WTC11 (cell line): ENCODE results near the gene SLC25A51. TPM values are rescaled to one million over a fixed set of nuclear protein-coding genes. Genes with fewer than 3 reads are reported as not detected.

Experiments used
- ATAC-seq: fragments of 200-7000 bp; cut with Tn5 transposase; 2 replicates; pipeline ENCODE4 v1.10.0; 2021; ENCODE audit warnings: mild to moderate bottlenecking, moderate library complexity
- CTCF ChIA-PET: fragments of 300-600 bp; sonication (Branson Sonifier 250); formaldehyde crosslinking; loops from one replicate; lab custom pipeline; 2021; ENCODE audit warnings: antibody characterized with exemption; lab: Charles Lee
- POLR2A ChIA-PET: fragments of 350-600 bp; sonication (Branson Sonifier 250); formaldehyde crosslinking; loops from one replicate; lab custom pipeline; 2021; ENCODE audit warnings: antibody characterized with exemption; lab: Charles Lee
- DNase-seq: peaks from one replicate; pipeline ENCODE4 v3.0.0; 2021; ENCODE audit warnings: low spot score
- H3K27ac Mint-ChIP-seq: 2 replicates; pipeline ENCODE4 v1.8.0; 2021; ENCODE audit warnings: mixed read lengths
- H3K27me3 Mint-ChIP-seq: 2 replicates; pipeline ENCODE4 v1.8.0; 2021; ENCODE audit warnings: low read depth, mild to moderate bottlenecking, moderate library complexity, mixed read lengths
- H3K36me3 Mint-ChIP-seq: 2 replicates; pipeline ENCODE4 v1.8.0; 2021; ENCODE audit warnings: mixed read lengths
- H3K4me1 Mint-ChIP-seq: 2 replicates; pipeline ENCODE4 v1.8.0; 2022; ENCODE audit warnings: mixed read lengths
- H3K4me3 Mint-ChIP-seq: 2 replicates; pipeline ENCODE4 v1.8.0; 2021; ENCODE audit warnings: mild to moderate bottlenecking, moderate library complexity, mixed read lengths
- H3K9me3 Mint-ChIP-seq: 2 replicates; pipeline ENCODE4 v1.8.0; 2021; ENCODE audit warnings: mixed read lengths
- CBFB ChIP-seq: sonication (generic); formaldehyde crosslinking; IDR thresholded peaks from 2 replicates; pipeline ENCODE4 v1.8.1; 2022; ENCODE audit warnings: mild to moderate bottlenecking, low read depth, missing genetic modification reagents
- CDX4 ChIP-seq: fragments of 250-450 bp; sonication (Bioruptor Pico); IDR thresholded peaks from 2 replicates; pipeline ENCODE4 v1.9.0; 2021; ENCODE audit warnings: moderate library complexity, mild to moderate bottlenecking, inconsistent platforms, borderline replicate concordance
- CREM ChIP-seq: sonication (generic); formaldehyde crosslinking; IDR thresholded peaks from 2 replicates; pipeline ENCODE4 v1.8.1; 2022; ENCODE audit warnings: mild to moderate bottlenecking, missing genetic modification reagents, moderate library complexity
- ERG ChIP-seq: fragments of 250-450 bp; sonication (Bioruptor Pico); IDR thresholded peaks from 2 replicates; pipeline ENCODE4 v1.8.0; 2021; ENCODE audit warnings: mild to moderate bottlenecking
- FOXJ3 ChIP-seq: sonication (generic); formaldehyde crosslinking; IDR thresholded peaks from 2 replicates; pipeline ENCODE4 v1.9.0; 2021; ENCODE audit warnings: missing genetic modification reagents, mild to moderate bottlenecking, borderline replicate concordance
- GTF2I ChIP-seq: fragments of 250-450 bp; sonication (Bioruptor Pico); conservative IDR thresholded peaks from 2 replicates; pipeline ENCODE4 v1.4.0; 2021; ENCODE audit warnings: mild to moderate bottlenecking
- HMGA2 ChIP-seq: fragments of 250-450 bp; sonication (Bioruptor Pico); IDR thresholded peaks from 2 replicates; pipeline ENCODE4 v1.4.0; 2021; ENCODE audit warnings: mild to moderate bottlenecking, moderate library complexity
- HMGXB4 ChIP-seq: sonication (generic); formaldehyde crosslinking; IDR thresholded peaks from 2 replicates; pipeline ENCODE4 v1.8.1; 2023; ENCODE audit warnings: mild to moderate bottlenecking, moderate library complexity, missing genetic modification reagents
- JAZF1 ChIP-seq: fragments of 250-450 bp; sonication (Bioruptor Pico); IDR thresholded peaks from 2 replicates; pipeline ENCODE4 v1.9.0; 2021; ENCODE audit warnings: moderate library complexity, mild to moderate bottlenecking, inconsistent platforms
- MAX ChIP-seq: sonication (generic); formaldehyde crosslinking; IDR thresholded peaks from 2 replicates; pipeline ENCODE4 v1.8.0; 2022; ENCODE audit warnings: mild to moderate bottlenecking, missing genetic modification reagents
- MXD4 ChIP-seq: fragments of 250-450 bp; sonication (Bioruptor Pico); IDR thresholded peaks from 2 replicates; pipeline ENCODE4 v1.8.0; 2021; ENCODE audit warnings: mild to moderate bottlenecking, moderate library complexity, borderline replicate concordance
- MYBL2 ChIP-seq: sonication (generic); formaldehyde crosslinking; IDR thresholded peaks from 2 replicates; pipeline ENCODE4 v1.8.1; 2023; ENCODE audit warnings: mild to moderate bottlenecking, moderate library complexity, missing genetic modification reagents
- PRDM15 ChIP-seq: sonication (generic); formaldehyde crosslinking; IDR thresholded peaks from 2 replicates; pipeline ENCODE4 v1.8.0; 2022; ENCODE audit warnings: missing genetic modification reagents
- PRRX2 ChIP-seq: fragments of 250-450 bp; sonication (Bioruptor Pico); IDR thresholded peaks from 2 replicates; pipeline ENCODE4 v1.8.0; 2021; ENCODE audit warnings: mild to moderate bottlenecking
- RELA ChIP-seq: sonication (generic); formaldehyde crosslinking; IDR thresholded peaks from 2 replicates; pipeline ENCODE4 v1.8.1; 2022; ENCODE audit warnings: missing genetic modification reagents, mild to moderate bottlenecking, borderline replicate concordance
- ZBTB21 ChIP-seq: sonication (generic); formaldehyde crosslinking; IDR thresholded peaks from 2 replicates; pipeline ENCODE4 v1.8.1; 2023; ENCODE audit warnings: mild to moderate bottlenecking, missing genetic modification reagents, borderline replicate concordance
- ZNF121 ChIP-seq: sonication (generic); formaldehyde crosslinking; IDR thresholded peaks from 2 replicates; pipeline ENCODE4 v1.8.0; 2023; ENCODE audit warnings: missing genetic modification reagents
- ZNF263 ChIP-seq: sonication (generic); formaldehyde crosslinking; IDR thresholded peaks from 2 replicates; pipeline ENCODE4 v1.8.1; 2022; ENCODE audit warnings: low read depth, mild to moderate bottlenecking, moderate library complexity, missing genetic modification reagents
- ZNF281 ChIP-seq: sonication (generic); formaldehyde crosslinking; IDR thresholded peaks from 2 replicates; pipeline ENCODE4 v1.8.0; 2023; ENCODE audit warnings: mild to moderate bottlenecking, missing genetic modification reagents
- ZNF416 ChIP-seq: fragments of 250-450 bp; sonication (Bioruptor Pico); IDR thresholded peaks from 2 replicates; pipeline ENCODE4 v1.9.0; 2021; ENCODE audit warnings: mild to moderate bottlenecking, inconsistent platforms
- ZNF671 ChIP-seq: fragments of 250-450 bp; sonication (Bioruptor Pico); IDR thresholded peaks from 2 replicates; pipeline ENCODE4 v1.8.0; 2021; ENCODE audit warnings: mild to moderate bottlenecking
- total RNA-seq: library from RNA; stranded (reverse); gene quantifications from 3 replicates; pipeline ENCODE4 v1.2.3, GENCODE V29; 2021

The SLC25A51 gene
- total RNA-seq, 1 experiment from 2014 or later = 15.4 TPM

GRCh38 chr9:37952731-37953130 lies 48.8 kb upstream of the SLC25A51 start:
- Mint-ChIP-seq H3K4me1 (no peaks in the 10 kb centered on the region), H3K9me3 (no peaks in the 10 kb centered on the region), H3K27me3 (no peaks in the 10 kb centered on the region), H3K36me3 (peaks cover 18% of the 10 kb centered on the region), H3K27ac (0 out of 2 replicates have a peak overlapping the region, but pooled peaks have one; percentile 14), H3K4me3 (no peak overlapping the region)
- no peak for TF ChIP-seq CDX4 (CRISPR knock-in tag)
- TF ChIP-seq HMGA2 (CRISPR knock-in tag) = no peak
- no peak for TF ChIP-seq FOXJ3
- no peak for TF ChIP-seq MXD4
- TF ChIP-seq JAZF1 (CRISPR knock-in tag) = no peak
- no peak for TF ChIP-seq ZNF671
- no peak for TF ChIP-seq MAX (CRISPR knock-in tag)
- TF ChIP-seq CBFB (CRISPR knock-in tag) = no peak
- ChIA-PET CTCF (interaction anchor here (1.0 kb wide), 1 partner anchor 39 kb away, joined by 3 read pairs; no protein-coding TSS in a partner anchor), POLR2A (no interaction called here)
- ATAC-seq = no peak
- DNase-seq = no peak

- DNase-seq = no peak
- POLR2A ChIA-PET = no interaction called here
- ATAC-seq = no peak
- TF ChIP-seq CREM (CRISPR knock-in tag) (no peak), GTF2I (CRISPR knock-in tag) (0 out of 2 replicates have a peak, but pooled peaks have one; percentile 30), MYBL2 (CRISPR knock-in tag) (no peak), RELA (CRISPR knock-in tag) (no peak), ZBTB21 (CRISPR knock-in tag) (no peak)
- TF ChIP-seq, all 79 proteins: peak for 1
- no peak overlapping the region for H3K27ac Mint-ChIP-seq
- no peaks in the 10 kb centered on the region for H3K9me3 Mint-ChIP-seq
- no peaks in the 10 kb centered on the region for H3K4me1 Mint-ChIP-seq
- H3K27me3 Mint-ChIP-seq = no peaks in the 10 kb centered on the region
- peaks cover 18% of the 10 kb centered on the region for H3K36me3 Mint-ChIP-seq
- H3K4me3 Mint-ChIP-seq = no peak overlapping the region
- CTCF ChIA-PET = interaction anchor here (0.8 to 1.4 kb wide), 3 partner anchors 11 to 38 kb away, joined by 3 to 4 read pairs (median 3); no protein-coding TSS in a partner anchor
Observed at GRCh38 chr9:37951671-37952449, 47.9 kb upstream of the SLC25A51 start.

GRCh38 chr9:37950561-37950960 lies 46.6 kb upstream of the SLC25A51 start:
- Mint-ChIP-seq H3K36me3 (peaks cover 20% of the 10 kb centered on the region), H3K4me1 (no peaks in the 10 kb centered on the region), H3K4me3 (no peak overlapping the region), H3K27me3 (no peaks in the 10 kb centered on the region), H3K27ac (no peak overlapping the region), H3K9me3 (no peaks in the 10 kb centered on the region)
- ATAC-seq (no peak), DNase-seq (no peak)
- ChIA-PET CTCF (interaction anchor here (0.9 to 1.4 kb wide), 2 partner anchors 10 to 37 kb away, joined by 3 to 4 read pairs; no protein-coding TSS in a partner anchor), POLR2A (no interaction called here)
- TF ChIP-seq PRDM15 = no peak
- TF ChIP-seq ZNF416 = no peak
- no peak for TF ChIP-seq PRRX2 (CRISPR knock-in tag)
- no peak for TF ChIP-seq ZNF263 (CRISPR knock-in tag)
- TF ChIP-seq HMGA2 (CRISPR knock-in tag) = no peak
- no peak for TF ChIP-seq ERG (CRISPR knock-in tag)
- TF ChIP-seq ZNF121 = no peak
- no peak for TF ChIP-seq HMGXB4 (CRISPR knock-in tag)
- TF ChIP-seq ZNF281 = no peak
